ENCODE results near the gene CMSS1. TPM values are rescaled to one million over a fixed set of nuclear protein-coding genes. Genes with fewer than 3 reads are reported as not detected.

CMSS1 gene
- total RNA-seq, 4 donors from 2014 or later: 23.2 to 89.5 (median 67.6) TPM

DNA sequence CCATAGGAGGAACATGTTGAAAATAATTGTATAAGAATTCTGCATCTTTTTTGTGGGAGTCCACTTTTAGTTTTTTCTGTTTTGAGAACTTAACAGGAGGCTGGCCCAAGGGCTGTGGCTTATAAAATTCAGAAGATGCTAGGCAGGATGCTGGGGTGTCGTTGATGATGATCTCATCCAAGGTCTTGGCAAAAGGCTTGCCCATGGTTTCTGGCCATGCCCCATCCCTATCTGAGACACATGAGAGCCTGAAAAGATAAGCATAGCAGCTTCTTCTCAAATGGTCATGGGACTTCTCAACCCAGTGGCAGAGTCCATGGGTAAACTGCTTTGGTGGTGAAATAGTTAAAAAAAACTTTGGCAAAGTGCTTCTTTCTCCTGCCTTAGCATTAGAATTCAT is 35.2 kb downstream of the CMSS1 start:
- intact Hi-C loops (cut with DNase I; ENCODE audit: low total_unique reads): no loop called here
- Histone ChIP-seq H3K4me1 (peaks cover 8 to 20% of the 10 kb centered on the region in 2 donors), H3K4me3 (no peak overlapping the region), H3K27ac (peak overlapping the region in 1 of 4 donors; percentile 10), H3K27me3 (no peaks in the 10 kb centered on the region), H3K9me3 (no peaks in the 10 kb centered on the region), H3K36me3 (peaks cover 0 to 30% of the 10 kb centered on the region in 2 donors)
- TF ChIP-seq, protein P1, sequence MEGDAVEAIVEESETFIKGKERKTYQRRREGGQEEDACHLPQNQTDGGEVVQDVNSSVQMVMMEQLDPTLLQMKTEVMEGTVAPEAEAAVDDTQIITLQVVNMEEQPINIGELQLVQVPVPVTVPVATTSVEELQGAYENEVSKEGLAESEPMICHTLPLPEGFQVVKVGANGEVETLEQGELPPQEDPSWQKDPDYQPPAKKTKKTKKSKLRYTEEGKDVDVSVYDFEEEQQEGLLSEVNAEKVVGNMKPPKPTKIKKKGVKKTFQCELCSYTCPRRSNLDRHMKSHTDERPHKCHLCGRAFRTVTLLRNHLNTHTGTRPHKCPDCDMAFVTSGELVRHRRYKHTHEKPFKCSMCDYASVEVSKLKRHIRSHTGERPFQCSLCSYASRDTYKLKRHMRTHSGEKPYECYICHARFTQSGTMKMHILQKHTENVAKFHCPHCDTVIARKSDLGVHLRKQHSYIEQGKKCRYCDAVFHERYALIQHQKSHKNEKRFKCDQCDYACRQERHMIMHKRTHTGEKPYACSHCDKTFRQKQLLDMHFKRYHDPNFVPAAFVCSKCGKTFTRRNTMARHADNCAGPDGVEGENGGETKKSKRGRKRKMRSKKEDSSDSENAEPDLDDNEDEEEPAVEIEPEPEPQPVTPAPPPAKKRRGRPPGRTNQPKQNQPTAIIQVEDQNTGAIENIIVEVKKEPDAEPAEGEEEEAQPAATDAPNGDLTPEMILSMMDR (IDR thresholded peaks at IDR 0.05 in 4 of 5, conservative IDR thresholded peaks at IDR 0.05 in 1 of 5): no peak
- no peak for TF ChIP-seq POLR2A (IDR thresholded peaks at IDR 0.05)
- DNase-seq (no peak), ATAC-seq (no peak)
- in situ Hi-C loops (cut with MboI; ENCODE audit: low sequenced_read_pairs in 4 of 4): no loop called here

DNA sequence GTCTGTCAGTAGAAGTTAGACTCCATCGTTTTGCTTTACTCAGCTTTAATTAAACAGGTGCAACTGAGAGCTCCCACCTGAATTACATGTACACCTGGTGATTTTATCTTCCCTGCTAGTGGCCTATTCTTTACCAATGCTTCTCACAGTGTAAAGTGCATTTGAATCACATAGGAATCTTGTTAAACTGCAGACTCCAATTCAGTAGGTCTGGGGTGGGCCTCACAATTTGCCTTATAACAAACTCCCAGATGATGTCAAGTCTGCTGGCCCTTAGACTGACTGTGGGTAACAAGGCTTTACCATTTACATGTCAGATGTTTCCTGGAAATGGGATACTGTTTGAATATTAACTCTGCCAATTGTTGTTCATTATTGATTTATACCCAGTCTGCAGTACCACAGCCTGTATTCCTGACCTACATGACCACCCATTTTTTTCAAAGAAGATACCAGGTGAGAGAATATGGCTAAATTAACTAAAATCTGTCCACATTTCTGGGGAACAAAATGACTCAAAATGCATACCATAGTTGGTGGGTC is 37.2 kb downstream of the CMSS1 start:
- Histone ChIP-seq H3K36me3 (peaks cover 0 to 24% of the 10 kb centered on the region in 2 donors), H3K4me1 (peaks cover 14 to 23% of the 10 kb centered on the region in 2 donors), H3K27ac (no peak overlapping the region), H3K9me3 (no peaks in the 10 kb centered on the region), H3K4me3 (no peak overlapping the region), H3K27me3 (no peaks in the 10 kb centered on the region)
- TF ChIP-seq POLR2A (IDR thresholded peaks at IDR 0.05): no peak
- TF ChIP-seq, protein P1 (IDR thresholded peaks at IDR 0.05 in 4 of 5, conservative IDR thresholded peaks at IDR 0.05 in 1 of 5): no peak
- intact Hi-C loops (cut with DNase I; ENCODE audit: low total_unique reads): no loop called here
- in situ Hi-C loops (cut with MboI; ENCODE audit: low sequenced_read_pairs in 4 of 4): no loop called here
- ATAC-seq (no peak), DNase-seq (no peak)

DNA sequence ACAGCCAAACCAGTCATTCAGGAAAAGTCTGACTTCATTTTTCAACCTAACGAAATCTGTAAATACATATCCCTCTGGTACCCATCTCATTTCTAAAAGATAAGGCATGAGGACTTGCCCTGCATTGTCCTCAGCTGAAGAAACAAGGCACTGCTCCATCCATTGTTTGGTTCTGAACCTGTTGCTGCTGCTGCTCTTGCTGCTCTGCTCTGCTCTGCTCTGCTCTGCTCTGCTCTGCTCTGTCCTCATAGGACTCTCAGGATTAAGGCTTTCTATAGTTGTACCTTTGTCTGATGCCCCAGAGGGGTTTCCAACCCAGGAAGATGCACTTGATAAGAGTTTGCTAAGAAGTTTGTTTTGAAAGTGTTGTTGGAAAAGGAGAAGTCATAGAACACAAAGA is 38.2 kb downstream of the CMSS1 start:
- no peaks in the 10 kb centered on the region for H3K27me3 ChIP-seq
- in situ Hi-C loops (cut with MboI; ENCODE audit: low sequenced_read_pairs in 4 of 4) (no loop called here), intact Hi-C loops (cut with DNase I; ENCODE audit: low total_unique reads) (no loop called here)
- H3K36me3 ChIP-seq: peaks cover 0 to 13% of the 10 kb centered on the region in 2 donors
- peak overlapping the region in 2 of 4 donors; percentile 7 to 93 for H3K27ac ChIP-seq
- DNase-seq: no peak
- no peak for TF ChIP-seq POLR2A (IDR thresholded peaks at IDR 0.05)
- TF ChIP-seq, protein P1 (IDR thresholded peaks at IDR 0.05 in 4 of 5, conservative IDR thresholded peaks at IDR 0.05 in 1 of 5): no peak
- no peak for ATAC-seq
- no peak overlapping the region for H3K4me3 ChIP-seq
- H3K9me3 ChIP-seq: no peaks in the 10 kb centered on the region
- H3K4me1 ChIP-seq: peaks cover 24 to 33% of the 10 kb centered on the region in 2 donors

DNA sequence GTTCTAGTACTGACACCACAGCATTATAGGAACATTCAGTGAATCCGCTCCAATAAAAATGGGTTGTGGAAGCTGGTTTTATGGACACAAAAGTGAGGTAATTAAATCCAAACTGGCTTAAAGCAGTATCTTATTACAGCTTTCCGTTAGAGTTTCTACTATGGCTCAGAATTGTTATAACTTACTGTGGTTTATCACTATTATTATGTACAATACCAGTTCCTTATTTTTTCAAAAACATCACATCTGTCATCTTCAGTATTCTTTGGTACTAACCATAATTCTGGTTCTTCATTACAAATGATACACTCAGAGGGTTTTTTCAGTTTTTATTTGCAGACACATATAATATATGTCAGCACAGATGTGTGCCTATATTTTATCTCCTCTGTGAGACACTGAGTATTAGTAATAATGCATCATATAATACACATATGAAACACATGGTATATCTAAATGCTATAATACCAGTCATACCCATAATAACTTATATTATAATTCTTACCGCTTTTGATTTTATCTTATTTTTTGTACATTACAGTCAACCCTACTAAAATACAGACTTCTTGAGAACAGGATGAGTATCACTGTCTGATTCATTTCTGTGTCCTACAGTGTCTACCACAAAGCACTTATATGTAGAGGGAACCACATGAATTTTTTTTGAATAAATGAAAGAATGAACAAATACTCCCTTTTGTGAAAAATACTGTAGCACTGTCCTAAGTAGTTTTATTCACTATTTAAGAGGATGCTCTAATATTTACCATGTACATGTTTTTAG is 39.0 kb downstream of the CMSS1 start:
- H3K4me3 ChIP-seq: no peak overlapping the region
- ATAC-seq: no peak
- DNase-seq: no peak
- H3K27me3 ChIP-seq: no peaks in the 10 kb centered on the region
- intact Hi-C loops (cut with DNase I; ENCODE audit: low total_unique reads) (no loop called here), in situ Hi-C loops (cut with MboI; ENCODE audit: low sequenced_read_pairs in 4 of 4) (no loop called here)
- H3K4me1 ChIP-seq: peaks cover 30 to 41% of the 10 kb centered on the region in 2 donors
- peak overlapping the region in 2 of 4 donors; percentile 11 to 93 for H3K27ac ChIP-seq
- no peaks in the 10 kb centered on the region for H3K9me3 ChIP-seq
- TF ChIP-seq, protein P1 (IDR thresholded peaks at IDR 0.05 in 4 of 5, conservative IDR thresholded peaks at IDR 0.05 in 1 of 5): no peak
- TF ChIP-seq POLR2A (IDR thresholded peaks at IDR 0.05): no peak
- peaks cover 0 to 11% of the 10 kb centered on the region in 2 donors for H3K36me3 ChIP-seq
